Stimulated activated CD8-positive, alpha-beta memory T cell treated with anti-CD3 and anti-CD28 coated beads, Interleukin-4, amount 100 ng/mL, for 24 hours (primary cell): ENCODE results near the gene LYZ.
"Not testable (repeated sequence)": the region's sequence is repeated elsewhere in the genome, so short reads cannot be mapped to it uniquely, and the experiment has no call there.

Experiments
- DNase-seq: peaks from one replicate; pipeline ENCODE4 v3.0.0-alpha.2; 2020; ENCODE audit warnings: low read depth

The LYZ gene

GRCh38 chr12:69348162-69348938 is at the start of gene LYZ:
Gene LYZ, plus strand, starts transcription at chr12:69348381. Its CDS starts 28 bp downstream, at chr12:69348409.
- DNase-seq, result no peak

- no peak for DNase-seq
These were observed 49.2 kb upstream of the LYZ start for GRCh38 chr12:69298947-69299346.

- DNase-seq, result no peak
These were observed 43.9 kb upstream of the LYZ start for GRCh38 chr12:69304284-69304683.

- DNase-seq, result no peak
These were observed 38.7 kb upstream of the LYZ start for GRCh38 chr12:69309461-69309860.

- no peak for DNase-seq
These were observed 35.0 kb upstream of the LYZ start for GRCh38 chr12:69313209-69313608.

DNA sequence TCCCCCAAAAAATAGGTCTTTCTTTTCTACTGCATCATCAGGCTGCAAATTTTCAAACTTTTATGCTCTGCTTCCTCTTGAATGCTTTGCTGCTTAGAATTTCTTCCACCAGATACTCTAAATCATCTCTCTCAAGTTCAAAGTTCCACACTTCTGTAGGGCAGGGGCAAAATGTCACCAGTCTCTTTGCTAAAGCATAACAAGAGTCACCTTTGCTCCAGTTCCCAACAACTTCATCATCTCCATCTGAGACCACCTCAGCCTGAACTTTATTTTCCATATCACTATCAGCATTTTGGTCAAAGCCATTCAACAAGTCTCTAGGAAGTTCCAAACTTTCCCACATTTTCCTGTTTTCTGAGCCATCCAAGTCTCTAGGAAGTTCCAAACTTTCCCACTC is 31.4 kb upstream of the LYZ start:
- not testable (repeated sequence) for DNase-seq

DNA sequence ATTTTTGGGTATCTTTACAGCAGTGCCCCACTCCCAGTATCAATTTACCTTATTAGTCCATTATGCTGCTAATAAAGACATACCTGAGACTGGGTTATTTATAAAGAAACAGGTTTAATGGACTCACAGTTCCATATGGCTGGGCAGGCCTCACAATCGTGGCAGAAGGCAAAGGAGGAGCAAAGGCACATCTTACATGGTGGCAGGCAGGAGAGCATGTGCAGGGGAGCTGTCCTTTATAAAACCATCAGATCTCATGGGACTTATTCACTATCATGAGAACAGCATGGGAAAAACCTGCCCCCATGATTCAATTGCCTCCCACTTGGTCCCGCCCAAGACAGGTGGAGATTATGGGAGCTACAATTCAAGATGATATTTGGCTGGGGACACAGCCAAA is 30.9 kb upstream of the LYZ start:
- DNase-seq, result not testable (repeated sequence)

DNA sequence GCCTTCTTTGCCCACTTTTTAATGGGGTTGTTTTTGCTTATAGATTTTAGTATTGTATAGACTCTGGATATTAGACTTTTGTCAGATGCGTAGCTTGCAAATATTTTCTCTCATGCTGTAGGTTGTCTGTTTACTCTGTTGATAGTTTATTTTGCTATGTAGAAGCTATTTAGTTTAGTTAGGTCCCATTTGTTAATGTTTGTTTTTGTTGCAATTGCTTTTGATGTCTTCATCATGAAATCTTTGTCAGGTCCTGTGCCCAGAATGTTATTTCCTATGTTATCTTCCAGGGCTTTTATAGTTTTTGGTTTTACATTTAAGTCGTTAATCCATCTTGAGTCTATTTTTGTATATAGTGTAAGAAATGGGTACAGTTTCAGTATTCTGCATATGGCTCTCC is 30.0 kb upstream of the LYZ start:
- no peak for DNase-seq

- no peak for DNase-seq
These were observed 26.8 kb upstream of the LYZ start for GRCh38 chr12:69321351-69321750.

GRCh38 chr12:69324797-69325466 is 23.2 kb upstream of the LYZ start:
- no peak for DNase-seq

DNA sequence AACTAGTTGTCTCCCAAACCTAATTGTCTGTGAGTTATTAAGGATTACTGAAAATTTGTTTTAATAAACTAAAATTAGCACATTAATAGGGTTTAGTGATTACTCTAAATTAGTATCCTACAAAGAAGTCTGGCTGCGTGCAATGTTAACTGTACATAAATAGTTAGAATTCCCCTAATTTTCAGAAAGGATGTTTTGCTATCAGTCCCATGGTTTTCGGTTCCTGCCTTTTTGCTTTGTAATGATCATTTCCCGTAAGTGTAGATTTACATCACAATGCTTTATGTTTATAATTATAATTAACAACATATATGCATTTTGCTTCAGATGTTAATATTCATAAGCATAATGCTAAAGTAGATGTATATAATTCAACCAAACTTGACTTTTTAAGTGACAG is 19.8 kb upstream of the LYZ start:
- no peak for DNase-seq

- DNase-seq, result no peak
These were observed 18.3 kb upstream of the LYZ start for GRCh38 chr12:69329669-69330428.

DNA sequence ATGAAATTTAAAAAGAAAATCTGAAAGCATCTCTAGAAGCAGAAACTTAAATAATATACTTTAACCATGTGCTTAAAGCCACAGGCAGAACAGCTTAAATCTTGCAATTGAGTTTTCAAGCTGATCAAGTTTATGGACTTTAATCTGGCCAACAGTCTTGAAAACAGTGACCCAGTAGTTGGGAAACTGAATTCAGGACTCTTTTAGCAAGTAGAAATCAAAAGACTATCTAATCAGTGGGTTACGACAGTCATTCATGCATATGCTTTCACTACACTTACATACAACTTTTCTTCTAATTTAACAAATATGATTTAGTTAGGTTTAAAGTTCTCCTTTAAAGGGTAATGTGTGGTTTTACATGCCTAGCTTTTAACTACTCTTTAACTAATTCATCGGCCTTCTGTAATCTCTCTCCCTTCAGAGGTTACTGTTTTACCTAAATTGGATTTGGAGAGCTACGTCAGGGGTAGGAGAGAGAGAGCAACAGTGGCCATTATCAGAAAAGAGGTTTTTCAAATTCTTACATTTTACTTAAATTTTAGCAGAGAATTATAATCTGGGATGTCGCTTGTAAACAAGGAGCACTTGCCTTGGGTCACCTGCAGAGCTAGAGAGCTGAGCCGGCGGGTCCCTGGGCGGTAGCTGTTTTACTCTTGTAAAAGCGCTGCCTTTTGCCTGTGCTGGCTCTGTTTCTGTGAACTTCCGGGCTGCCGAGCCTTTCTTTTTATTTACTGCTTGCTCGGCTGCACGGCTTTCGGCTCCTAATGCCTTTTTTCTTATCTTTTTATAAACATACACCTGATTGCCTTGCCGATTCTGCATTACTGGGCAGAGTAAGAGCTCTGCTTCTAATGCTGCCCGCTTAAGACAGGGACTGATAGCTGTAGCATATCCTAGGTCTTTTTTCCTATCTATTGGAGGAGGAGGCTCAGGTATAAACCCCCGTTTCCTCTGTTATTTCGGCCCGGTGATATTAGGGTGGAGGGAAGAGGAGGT is 17.4 kb upstream of the LYZ start:
- peak; percentile 18 for DNase-seq

- DNase-seq, result no peak
These were observed 16.7 kb upstream of the LYZ start for GRCh38 chr12:69331519-69331908.

DNA sequence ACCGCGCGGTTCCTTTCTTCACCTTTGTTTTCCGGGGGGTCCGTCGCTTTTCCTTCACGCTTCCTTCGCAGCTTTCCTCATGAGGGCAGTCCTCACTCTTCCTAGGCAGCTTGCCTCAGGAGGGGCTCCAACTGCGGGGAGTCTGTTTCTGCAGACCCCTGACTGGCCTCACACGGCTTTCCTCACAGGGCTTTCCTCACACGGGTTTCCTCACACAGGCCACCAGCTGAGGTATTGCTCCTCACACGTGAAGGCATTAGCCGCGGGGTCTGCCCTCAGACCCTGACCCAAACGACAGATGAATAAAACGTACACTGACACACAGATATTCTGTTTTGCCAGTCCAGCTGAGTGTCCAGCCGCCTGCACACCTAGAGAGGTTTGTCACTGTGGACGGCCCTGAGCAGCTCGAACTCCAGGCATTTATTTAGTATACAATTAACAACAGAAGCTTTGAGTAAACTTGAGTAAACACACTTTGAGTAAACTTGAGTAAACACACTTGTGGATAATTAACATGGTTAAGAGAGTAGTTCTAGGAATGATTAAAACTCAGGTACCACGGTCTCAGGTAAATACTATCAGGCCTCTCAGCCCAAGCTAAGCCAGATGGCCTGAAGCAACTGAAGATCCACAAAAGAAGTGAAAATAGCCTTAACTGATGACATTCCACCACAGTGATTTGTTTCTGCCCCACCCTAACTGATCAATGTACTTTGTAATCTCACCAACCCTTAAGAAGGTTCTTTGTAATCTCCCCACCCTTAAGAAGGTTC is 16.1 kb upstream of the LYZ start:
- DNase-seq, result no peak

GRCh38 chr12:69332815-69333358 is 15.3 kb upstream of the LYZ start:
- DNase-seq, result no peak

- DNase-seq, result no peak
These were observed 14.0 kb upstream of the LYZ start for GRCh38 chr12:69334158-69334557.

DNA sequence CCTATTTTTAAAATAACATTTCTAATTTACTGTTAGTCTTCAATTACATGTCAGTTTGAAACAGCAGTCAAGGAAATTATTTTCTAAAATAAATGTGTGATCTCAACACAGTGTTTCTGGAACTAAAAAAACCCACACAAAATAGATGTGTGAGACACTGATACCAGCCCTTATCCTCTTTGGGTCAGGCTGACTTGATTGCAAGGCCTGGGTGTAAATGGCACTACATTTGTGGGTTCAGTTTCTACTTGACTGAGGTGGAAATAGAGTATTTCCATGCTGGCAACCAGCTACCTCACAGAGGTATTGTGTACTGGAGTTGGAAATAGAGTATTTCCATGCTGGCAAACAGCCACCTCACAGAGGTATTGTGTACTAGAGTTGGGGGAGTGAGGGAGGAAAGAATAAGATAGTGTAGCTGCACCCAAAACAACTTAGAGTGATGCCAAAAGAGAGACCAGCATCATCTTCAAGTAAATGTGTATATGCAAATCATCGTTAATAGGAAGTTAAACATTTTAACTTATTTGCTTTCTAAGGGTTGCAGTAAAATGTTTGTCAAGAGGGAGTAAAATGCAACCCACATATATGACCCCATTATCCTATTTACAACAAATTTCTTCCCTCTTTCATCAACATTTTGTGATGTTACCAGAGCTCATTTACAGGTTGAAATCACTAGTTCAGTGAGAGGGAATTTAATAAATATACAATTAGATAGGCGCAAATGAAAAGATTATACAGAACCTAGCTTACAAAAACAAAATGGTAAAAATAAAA is 10.7 kb upstream of the LYZ start:
- no peak for DNase-seq

- DNase-seq, result no peak
These were observed 9.9 kb upstream of the LYZ start for GRCh38 chr12:69338120-69338859.
